ENCODE measurements around the gene GKAP1.
"Not testable (repeated sequence)": the region's sequence is repeated elsewhere in the genome, so short reads cannot be mapped to it uniquely, and the experiment has no call there.

GKAP1 gene

DNA sequence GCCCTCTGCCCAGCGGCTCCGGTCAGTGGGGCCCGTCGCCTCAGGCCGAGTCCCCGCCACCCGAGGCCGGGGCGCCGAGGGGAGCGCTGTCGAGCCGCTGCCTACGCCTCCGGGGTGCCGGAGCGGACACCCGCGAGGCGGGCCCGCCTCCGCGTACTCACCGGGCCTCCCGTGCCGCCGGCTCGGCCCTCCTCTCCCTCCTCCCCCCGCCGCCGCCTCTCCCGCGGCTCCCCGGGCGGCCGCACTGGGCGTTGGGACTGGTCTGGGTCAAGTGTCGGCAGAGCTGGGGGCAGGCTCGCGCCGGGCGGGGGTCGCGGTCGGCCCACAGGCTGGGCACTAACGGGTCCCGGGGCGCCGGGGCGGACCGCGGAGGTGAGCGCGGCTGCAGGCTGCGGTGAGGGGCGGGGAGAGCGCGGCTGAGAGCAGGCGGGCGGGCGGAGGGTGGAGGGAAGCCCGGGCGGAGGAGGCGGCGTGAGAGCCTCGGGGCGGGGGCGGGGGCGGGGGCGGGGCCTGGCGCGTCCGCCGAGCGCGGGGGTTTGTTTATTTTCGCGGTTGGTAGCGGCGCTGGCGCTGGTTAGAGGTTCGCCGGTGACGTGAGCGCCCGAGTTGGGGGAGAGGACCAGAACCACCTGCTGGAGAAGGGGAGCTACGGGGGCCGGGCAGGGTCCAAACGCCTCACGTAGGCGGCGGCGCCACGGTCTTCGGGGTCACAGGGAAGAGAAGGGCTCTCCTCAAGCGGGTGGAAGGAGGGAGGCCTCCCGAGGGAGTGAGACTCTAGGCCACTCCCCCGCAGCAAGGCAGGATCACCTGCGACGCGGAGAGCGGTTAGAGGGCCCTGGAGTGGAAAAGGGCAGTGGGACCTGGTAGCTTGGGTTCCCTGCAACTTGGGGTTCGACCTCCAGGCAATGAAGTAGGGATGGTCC is at the start of gene GKAP1:
Gene GKAP1 (minus strand): TSS at position 414 of the 923 bp plus-strand sequence. CDS start 11,252 bp downstream, outside the sequence.
- DNase-seq (ENCODE audit: low read depth in 2 of 2): peak; percentile 59 to 81

- DNase-seq (ENCODE audit: low read depth in 2 of 2): not testable (repeated sequence)
Observed at GRCh38 chr9:83849895-83850294, 32.3 kb upstream of the GKAP1 start.

DNA sequence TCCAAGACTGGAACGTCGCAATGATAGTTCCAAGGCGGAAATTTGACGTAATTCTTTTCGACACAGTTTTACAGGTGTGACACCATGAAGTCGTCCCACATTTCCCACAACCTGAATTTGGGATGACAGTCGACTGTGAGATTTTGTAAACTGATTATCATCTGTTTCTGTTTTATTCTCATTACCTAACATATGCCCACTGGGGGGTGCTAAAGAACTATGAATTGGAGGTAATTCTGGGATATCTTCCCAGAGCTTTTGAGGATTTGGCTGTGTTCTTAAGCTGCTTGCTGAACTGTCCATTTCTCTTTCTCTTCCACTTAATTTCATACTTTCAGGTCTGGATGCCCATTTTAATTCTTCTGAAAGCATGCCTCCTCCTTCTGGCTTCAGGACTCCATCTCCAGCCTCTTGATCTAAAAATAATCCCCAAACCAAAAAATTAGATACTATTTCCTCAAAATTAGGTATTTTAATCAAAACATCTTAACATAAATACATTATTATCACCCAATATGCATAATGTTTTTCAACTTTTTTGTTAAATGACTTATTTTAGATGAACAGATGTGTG is 19.6 kb upstream of the GKAP1 start:
- DNase-seq (ENCODE audit: low read depth in 2 of 2): not testable (repeated sequence)

DNA sequence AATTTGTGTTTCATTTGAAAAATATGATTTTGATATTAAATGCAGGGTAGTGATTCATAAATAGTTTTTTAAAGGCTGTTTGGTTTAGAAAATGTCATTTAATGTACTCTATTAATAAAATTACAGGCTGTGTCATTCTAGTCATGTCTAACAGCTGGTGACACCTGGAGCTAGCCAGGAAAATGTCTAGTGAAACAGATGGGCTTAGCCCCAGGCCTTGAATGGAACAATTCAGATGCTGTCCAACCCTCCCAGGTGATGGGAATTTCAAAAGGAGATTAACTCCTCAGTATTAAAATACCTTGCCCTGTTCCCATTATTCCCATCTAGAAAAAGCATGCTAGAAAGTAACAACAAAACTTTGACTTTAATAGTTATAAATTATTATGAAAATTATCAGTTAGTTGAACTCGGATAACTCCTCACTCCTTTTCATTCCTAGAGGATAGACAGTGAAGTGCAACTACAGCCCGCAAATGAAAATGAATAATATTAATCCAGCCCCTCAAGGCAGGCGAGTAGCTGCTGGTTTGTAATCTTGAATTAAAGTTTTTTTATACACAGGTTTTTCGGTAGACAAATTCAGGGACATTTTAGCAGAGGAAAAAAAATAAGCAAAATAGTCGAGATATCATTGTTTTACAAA is 13.0 kb upstream of the GKAP1 start:
- DNase-seq (ENCODE audit: low read depth in 2 of 2): not testable (repeated sequence)

DNA sequence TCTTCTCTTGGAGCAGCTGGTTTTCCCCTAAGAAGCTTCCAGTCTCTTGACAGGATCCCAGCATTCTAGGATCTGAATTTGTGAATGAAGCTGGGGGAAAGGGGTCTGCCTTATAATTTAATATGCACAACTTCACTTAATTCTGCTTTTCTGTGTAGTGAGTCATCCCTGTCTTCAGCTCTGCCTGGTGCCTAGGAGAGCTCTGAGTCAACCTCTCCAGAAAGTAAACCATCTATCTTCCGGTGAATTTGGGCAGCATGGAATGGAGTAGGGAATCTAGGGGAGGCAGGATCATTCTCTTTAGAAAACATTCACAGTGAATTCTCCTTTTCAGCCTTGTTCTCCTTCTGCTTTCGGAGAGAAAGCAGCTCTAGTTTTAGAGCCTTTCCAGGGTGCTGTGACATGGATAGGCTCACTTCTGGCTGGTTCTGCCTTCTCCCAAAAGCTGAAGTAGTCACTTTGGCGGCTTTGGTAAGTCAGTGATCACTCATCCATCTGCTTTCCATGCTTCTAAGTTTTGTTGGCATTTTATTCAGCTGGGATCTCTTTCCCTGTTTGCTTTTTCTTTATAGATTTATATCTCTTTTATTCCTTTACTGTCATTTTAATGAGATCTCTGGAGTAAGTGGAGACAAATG is 7.5 kb upstream of the GKAP1 start:
- DNase-seq (ENCODE audit: low read depth in 2 of 2): not testable (repeated sequence)

GRCh38 chr9:83817011-83817355 is 586 bp downstream of the GKAP1 start:
- peak in 1 of 2 donors; percentile 0 for DNase-seq (ENCODE audit: low read depth in 2 of 2)

- DNase-seq (ENCODE audit: low read depth in 2 of 2): not testable (repeated sequence)
Observed at GRCh38 chr9:83815120-83815519, 2.4 kb downstream of the GKAP1 start.

- DNase-seq (ENCODE audit: low read depth in 2 of 2): not testable (repeated sequence)
Observed at GRCh38 chr9:83809213-83809612, 8.4 kb downstream of the GKAP1 start.

GRCh38 chr9:83804454-83804853 is 13.1 kb downstream of the GKAP1 start:
- not testable (repeated sequence) for DNase-seq (ENCODE audit: low read depth in 2 of 2)

DNA sequence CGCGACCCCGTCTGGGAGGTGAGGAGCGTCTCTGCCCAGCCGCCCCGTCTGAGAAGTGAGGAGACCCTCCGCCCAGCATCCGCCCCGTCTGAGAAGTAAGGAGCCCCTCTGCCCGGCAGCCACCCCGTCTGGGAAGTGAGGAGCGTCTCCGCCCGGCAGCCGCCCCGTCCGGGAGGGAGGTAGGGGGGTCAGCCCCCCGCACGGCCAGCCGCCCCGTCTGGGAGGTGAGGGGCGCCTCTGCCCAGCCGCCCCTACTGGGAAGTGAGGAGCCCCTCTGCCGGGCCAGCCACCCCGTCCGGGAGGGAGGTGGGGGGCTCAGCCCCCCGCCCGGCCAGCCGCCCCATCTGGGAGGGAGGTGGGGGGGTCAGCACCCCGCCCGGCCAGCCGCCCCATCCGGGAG is 13.6 kb downstream of the GKAP1 start:
- DNase-seq (ENCODE audit: low read depth in 2 of 2): not testable (repeated sequence)

GRCh38 chr9:83800236-83801033 is 17.1 kb downstream of the GKAP1 start:
- DNase-seq (ENCODE audit: low read depth in 2 of 2): no peak

DNA sequence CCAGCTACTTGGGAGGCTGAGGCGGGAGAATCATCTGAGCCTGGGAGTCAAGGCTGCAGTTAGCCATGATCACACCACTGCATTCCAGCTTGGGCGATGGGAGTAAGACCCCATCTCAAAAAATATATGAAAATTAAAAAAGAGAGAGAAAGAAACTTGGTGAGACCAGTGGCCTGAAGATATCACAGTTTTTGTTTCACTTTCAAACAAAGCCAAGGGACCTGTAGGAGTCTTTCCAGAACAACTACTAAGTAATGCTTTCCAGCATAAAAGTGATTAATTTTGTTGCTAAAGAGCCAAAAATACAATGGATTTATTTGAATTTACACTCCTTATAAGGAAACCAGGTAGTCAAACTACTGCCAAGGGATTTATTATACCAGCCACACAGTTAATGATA is 23.5 kb downstream of the GKAP1 start:
- no peak for DNase-seq (ENCODE audit: low read depth in 2 of 2)

GRCh38 chr9:83792746-83793145 is 24.8 kb downstream of the GKAP1 start:
- no peak for DNase-seq (ENCODE audit: low read depth in 2 of 2)

GRCh38 chr9:83778164-83778563 is 39.4 kb downstream of the GKAP1 start:
- DNase-seq (ENCODE audit: low read depth in 2 of 2): no peak

DNA sequence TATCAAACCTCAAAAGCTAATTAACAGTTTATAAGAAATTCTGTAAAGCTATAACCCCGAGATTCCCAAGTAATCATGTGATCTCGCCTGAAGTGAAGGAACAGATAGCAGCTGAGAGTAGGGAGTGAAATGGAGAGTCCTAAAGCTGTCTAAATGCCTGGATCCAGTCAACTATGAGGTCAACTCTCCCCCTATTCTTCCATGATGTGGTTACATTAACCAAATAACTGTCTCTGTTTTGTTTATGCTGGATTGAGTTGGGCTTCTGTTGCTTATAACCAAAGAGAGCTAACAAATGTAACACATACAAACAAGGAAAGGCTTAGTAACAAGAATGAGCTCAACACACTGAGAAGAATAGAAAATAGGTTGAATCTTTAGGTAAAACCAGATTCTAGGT is 41.6 kb downstream of the GKAP1 start:
- no peak for DNase-seq (ENCODE audit: low read depth in 2 of 2)

DNA sequence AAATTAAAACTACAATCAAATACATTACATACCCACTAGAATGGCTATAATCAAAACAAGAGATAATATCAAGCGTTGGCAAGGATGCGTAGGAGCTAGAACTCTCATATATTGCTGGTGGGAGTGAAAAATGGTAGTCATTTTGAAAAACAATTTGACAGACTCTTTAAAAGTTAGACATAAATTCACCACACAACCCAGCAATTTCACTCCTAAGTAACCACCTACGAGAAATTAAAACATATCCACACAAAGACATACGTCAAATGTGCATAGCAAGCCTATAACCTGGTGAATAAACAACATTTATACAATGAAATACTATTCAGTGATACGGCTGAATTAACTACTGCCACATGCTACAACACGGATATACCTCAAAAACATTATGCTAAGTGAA is 44.7 kb downstream of the GKAP1 start:
- no peak for DNase-seq (ENCODE audit: low read depth in 2 of 2)

GRCh38 chr9:83765376-83765775 is 52.2 kb downstream of the GKAP1 start:
- DNase-seq (ENCODE audit: low read depth in 2 of 2): no peak

GRCh38 chr9:83754383-83754977 is 63.1 kb downstream of the GKAP1 start:
- no peak for DNase-seq (ENCODE audit: low read depth in 2 of 2)

DNA sequence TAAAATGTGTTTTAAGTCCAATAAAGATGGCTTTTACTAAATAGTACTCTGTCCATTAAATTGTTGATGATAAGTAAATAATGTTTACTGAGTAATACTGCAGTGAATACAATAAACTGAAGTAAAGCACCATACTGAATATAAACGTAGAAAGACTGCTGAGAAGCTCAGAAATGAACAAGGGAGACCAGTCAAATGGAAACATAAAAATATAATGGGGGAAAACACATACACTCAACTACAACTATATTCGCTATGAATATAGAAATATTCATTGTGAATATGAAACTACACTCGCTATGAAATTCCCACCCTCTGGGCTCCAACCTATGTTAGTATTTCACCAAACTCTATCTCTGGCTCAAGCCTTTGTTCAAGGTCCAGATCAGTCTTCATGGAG is 67.9 kb downstream of the GKAP1 start:
- no peak for DNase-seq (ENCODE audit: low read depth in 2 of 2)

- DNase-seq (ENCODE audit: low read depth in 2 of 2): no peak
Observed at GRCh38 chr9:83744206-83744605, 73.4 kb downstream of the GKAP1 start.

DNA sequence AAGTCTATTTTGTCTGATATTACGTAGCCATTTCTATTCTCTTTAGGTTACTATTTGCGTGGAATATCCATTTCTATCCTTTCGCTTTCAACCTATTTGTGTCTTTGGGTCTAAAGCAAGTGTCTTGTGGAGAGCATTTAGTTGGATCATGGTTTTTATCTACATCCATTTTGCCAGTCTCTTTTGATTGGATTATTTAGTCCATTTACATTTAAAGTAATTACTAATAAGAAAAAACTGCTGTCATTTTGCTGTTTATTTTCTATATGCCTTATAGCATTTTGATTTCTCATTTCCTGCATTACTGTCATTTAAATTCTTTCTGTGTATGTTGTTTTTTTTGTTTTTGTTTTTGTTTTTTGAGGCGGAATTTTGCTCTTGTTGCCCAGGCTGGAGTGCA is 83.8 kb downstream of the GKAP1 start:
- no peak for DNase-seq (ENCODE audit: low read depth in 2 of 2)

Measured in stimulated activated CD8-positive, alpha-beta memory T cell treated with anti-CD3 and anti-CD28 coated beads, Interleukin-7, amount 100 ng/mL, for 4 hours (primary cell).